Stomach (tissue), 9 donors: Measurements from ENCODE around the gene BTBD10. TPM values are rescaled to one million over a fixed set of nuclear protein-coding genes. Genes with fewer than 3 reads are reported as not detected.

Source experiments
- DNase-seq, 2 donors: peaks; one replicate each; pipeline versions ENCODE4 v3.0.0 to v3.0.0-alpha.2; 2013 to 2019
- H3K27ac ChIP-seq, 5 donors: fragments of 200-600 bp in 4 of 5; sonication (generic) in 4 of 5; one replicate each; pipeline ENCODE4 v1.5.1; 2013 to 2019; ENCODE audit warnings: mild to moderate bottlenecking in 1 of 5, moderate library complexity in 1 of 5
- H3K27me3 ChIP-seq, 3 donors: fragments of 200-600 bp; sonication (generic); one replicate each; pipeline ENCODE4 v1.5.1; 2017 to 2019; ENCODE audit warnings: mixed run types in 1 of 3
- H3K36me3 ChIP-seq, 4 donors: fragments of 200-600 bp; sonication (generic); 1 replicate in 3 of 4; 2 replicates in 1 of 4; pipeline ENCODE4 v1.5.1; 2016 to 2019
- H3K4me1 ChIP-seq, 4 donors: fragments of 200-600 bp; sonication (generic); one replicate each; pipeline ENCODE4 v1.5.1; 2016 to 2019
- H3K4me3 ChIP-seq, 4 donors: fragments of 200-600 bp; sonication (generic) in 3 of 4; one replicate each; pipeline ENCODE4 v1.5.1; 2016 to 2019; ENCODE audit warnings: mild to moderate bottlenecking in 1 of 4
- H3K9me3 ChIP-seq, 4 donors: fragments of 200-600 bp; sonication (generic); one replicate each; pipeline ENCODE4 v1.5.1; 2016 to 2019
- CTCF ChIP-seq, 7 experiments: fragments of 450-650 bp in 4 of 7; fragments of 200-600 bp in 3 of 7; sonication (generic) in 3 of 7; IDR thresholded peaks; one replicate each; pipeline ENCODE4 v1.5.1; 2016 to 2019; ENCODE audit warnings: antibody characterized with exemption in 7 of 7, control low read depth in 2 of 7, mild to moderate bottlenecking in 1 of 7
- EP300 ChIP-seq: sonication (generic); formaldehyde crosslinking; IDR thresholded peaks from one replicate; pipeline ENCODE4 v1.6.1; 2017; ENCODE audit warnings: antibody characterized with exemption
- POLR2A ChIP-seq, 4 donors: fragments of 450-650 bp; IDR thresholded peaks; one replicate each; pipeline ENCODE4 v1.6.1; 2016; ENCODE audit warnings: antibody characterized with exemption in 4 of 4, control low read depth in 2 of 4, mild to moderate bottlenecking in 1 of 4, moderate library complexity in 1 of 4
- POLR2AphosphoS5 ChIP-seq, 3 donors: sonication (generic); formaldehyde crosslinking; IDR thresholded peaks; one replicate each; pipeline ENCODE4 v1.6.1; 2016; ENCODE audit warnings: antibody characterized with exemption in 3 of 3
- WGBS, 5 donors: extraction: QIAGEN DNeasy Blood & Tissue Kit in 3 of 5; methylation state at CpG; one replicate each; pipeline versions ENCODE4 v1.1.5 to v1.1.7; 2013 to 2018; 5-methylcytosine and 5-hydroxymethylcytosine counted together
- intact Hi-C: fragments of 100-400 bp; cut with DNase I; formaldehyde crosslinking; loops from one replicate; pipeline ENCODE4 v1.15.1; 2023; ENCODE audit warnings: low total_unique reads
- polyA plus RNA-seq, 3 donors: library from polyadenylated mRNA; stranded (reverse); fragments of 200-250 nt; gene quantifications; one replicate each; pipeline ENCODE4 v1.2.3, GENCODE V29; 2013
- total RNA-seq, 5 donors: library from RNA; depleted of rRNA; stranded (reverse); fragments of >200 nt; gene quantifications; one replicate each; pipeline versions ENCODE4 v1.1.0 to v1.2.3, GENCODE V29; 2014 to 2016
- donor health status: healthy with polysubstance abuse.
- donor health status: Bipolar disorder and iron deficiency.
- donor health status: healthy.

Gene BTBD10
- total and polyA plus RNA-seq, 8 donors = 2.0 to 111 (median 29.3) TPM

GRCh38 chr11:13450832-13451397, 12.1 kb downstream of the BTBD10 start:
- peaks cover 0 to 38% (median 17%) of the 10 kb centered on the region in 4 donors for H3K4me1 ChIP-seq
- TF ChIP-seq CTCF (IDR thresholded peaks at IDR 0.05) (no peak), POLR2A (IDR thresholded peaks at IDR 0.05) (no peak), EP300 (no peak), POLR2AphosphoS5 (IDR thresholded peaks at IDR 0.05) (no peak)
- H3K36me3 ChIP-seq = no peaks in the 10 kb centered on the region
- H3K27me3 ChIP-seq = no peaks in the 10 kb centered on the region
- no peak overlapping the region for H3K27ac ChIP-seq
- DNase-seq = no peak
- no peaks in the 10 kb centered on the region for H3K9me3 ChIP-seq
- 44 to 76% (median 66%) methylated on average over 2 of the region's 2 CpGs for WGBS, 5 donors
- no peak overlapping the region for H3K4me3 ChIP-seq
- intact Hi-C loops = no loop called here

- 0 to 87% (median 62%) methylated on average over 1 of the region's 1 CpG for WGBS, 5 donors
- intact Hi-C loops = no loop called here
- TF ChIP-seq EP300 (no peak), POLR2A (IDR thresholded peaks at IDR 0.05) (no peak), POLR2AphosphoS5 (IDR thresholded peaks at IDR 0.05) (no peak), CTCF (IDR thresholded peaks at IDR 0.05) (no peak)
- DNase-seq = no peak
- peaks cover 0 to 49% (median 17%) of the 10 kb centered on the region in 4 donors for H3K4me1 ChIP-seq
- no peaks in the 10 kb centered on the region for H3K9me3 ChIP-seq
- H3K27ac ChIP-seq = no peak overlapping the region
- H3K4me3 ChIP-seq = no peak overlapping the region
- no peaks in the 10 kb centered on the region for H3K36me3 ChIP-seq
- H3K27me3 ChIP-seq = no peaks in the 10 kb centered on the region
Observed at GRCh38 chr11:13449522-13449921, 13.5 kb downstream of the BTBD10 start.

GRCh38 chr11:13448876-13449275, 14.1 kb downstream of the BTBD10 start:
- TF ChIP-seq POLR2AphosphoS5 (IDR thresholded peaks at IDR 0.05) = no peak
- TF ChIP-seq POLR2A (IDR thresholded peaks at IDR 0.05) = no peak
- no peak for TF ChIP-seq EP300
- no peak for TF ChIP-seq CTCF (IDR thresholded peaks at IDR 0.05)
- Histone ChIP-seq H3K27ac (peak overlapping the region in 3 of 5 donors; percentile 20 to 27 (median 23)), H3K4me1 (peaks cover 0 to 50% (median 17%) of the 10 kb centered on the region in 4 donors), H3K9me3 (no peaks in the 10 kb centered on the region), H3K4me3 (no peak overlapping the region), H3K36me3 (no peaks in the 10 kb centered on the region), H3K27me3 (no peaks in the 10 kb centered on the region)
- intact Hi-C loops = no loop called here
- WGBS, 5 donors = 57 to 74% (median 64%) methylated on average over 2 of the region's 2 CpGs
- peak in 1 of 2 donors; percentile 24 for DNase-seq

- no peaks in the 10 kb centered on the region for H3K27me3 ChIP-seq
- TF ChIP-seq POLR2AphosphoS5 (IDR thresholded peaks at IDR 0.05) = no peak
- no peak for TF ChIP-seq POLR2A (IDR thresholded peaks at IDR 0.05)
- TF ChIP-seq CTCF (IDR thresholded peaks at IDR 0.05) = no peak
- TF ChIP-seq EP300 = no peak
- DNase-seq = no peak
- H3K27ac ChIP-seq = no peak overlapping the region
- intact Hi-C loops = no loop called here
- no peaks in the 10 kb centered on the region for H3K9me3 ChIP-seq
- H3K4me3 ChIP-seq = no peak overlapping the region
- peaks cover 0 to 50% (median 17%) of the 10 kb centered on the region in 4 donors for H3K4me1 ChIP-seq
- no peaks in the 10 kb centered on the region for H3K36me3 ChIP-seq
Observed at GRCh38 chr11:13446444-13446843, 16.6 kb downstream of the BTBD10 start.
